GM12891 (cell line): ENCODE data around the gene RALGPS1.

Source experiments
- POLR2A ChIP-seq: IDR thresholded peaks from 2 replicates; pipeline ENCODE4 v1.6.1; 2011; ENCODE audit warnings: low read depth, low read length, control low read depth
- POLR2AphosphoS5 ChIP-seq: IDR thresholded peaks from 2 replicates; pipeline ENCODE4 v1.6.1; 2011; ENCODE audit warnings: low read depth, low read length, control low read depth
- POU2F2 ChIP-seq: IDR thresholded peaks from 2 replicates; pipeline ENCODE4 v1.6.1; 2011; ENCODE audit warnings: low read depth, mild to moderate bottlenecking, control low read depth, low read length, moderate library complexity
- TAF1 ChIP-seq: IDR thresholded peaks from 2 replicates; pipeline ENCODE4 v1.6.1; 2011; ENCODE audit warnings: low read depth, low read length, control low read depth

GRCh38 chr9:126872516-126872915 is 42.1 kb upstream of the RALGPS1 start:
- TF ChIP-seq TAF1, result no peak
- no peak for TF ChIP-seq POU2F2
- no peak for TF ChIP-seq POLR2AphosphoS5
- TF ChIP-seq POLR2A, result no peak
